Sigmoid colon (tissue), 3 donors: ENCODE measurements around the gene FBXW11.

Source experiments
- POLR2A ChIP-seq, 2 donors: fragments of 450-650 bp; IDR thresholded peaks; one replicate each; pipeline ENCODE4 v1.6.1; 2016; ENCODE audit warnings: antibody characterized with exemption in 2 of 2, mild to moderate bottlenecking in 2 of 2, moderate library complexity in 2 of 2
- TF ChIP-seq, protein P1 (sequence below), 4 experiments: fragments of 450-650 bp in 3 of 4; fragments of 200-600 bp in 1 of 4; IDR thresholded peaks; one replicate each; pipeline ENCODE4 v1.5.1; 2016 to 2019; ENCODE audit warnings: antibody characterized with exemption in 4 of 4, mild to moderate bottlenecking in 3 of 4, moderate library complexity in 2 of 4

GRCh38 chr5:171963416-171963815, 43.0 kb downstream of the FBXW11 start:
- TF ChIP-seq, protein P1, sequence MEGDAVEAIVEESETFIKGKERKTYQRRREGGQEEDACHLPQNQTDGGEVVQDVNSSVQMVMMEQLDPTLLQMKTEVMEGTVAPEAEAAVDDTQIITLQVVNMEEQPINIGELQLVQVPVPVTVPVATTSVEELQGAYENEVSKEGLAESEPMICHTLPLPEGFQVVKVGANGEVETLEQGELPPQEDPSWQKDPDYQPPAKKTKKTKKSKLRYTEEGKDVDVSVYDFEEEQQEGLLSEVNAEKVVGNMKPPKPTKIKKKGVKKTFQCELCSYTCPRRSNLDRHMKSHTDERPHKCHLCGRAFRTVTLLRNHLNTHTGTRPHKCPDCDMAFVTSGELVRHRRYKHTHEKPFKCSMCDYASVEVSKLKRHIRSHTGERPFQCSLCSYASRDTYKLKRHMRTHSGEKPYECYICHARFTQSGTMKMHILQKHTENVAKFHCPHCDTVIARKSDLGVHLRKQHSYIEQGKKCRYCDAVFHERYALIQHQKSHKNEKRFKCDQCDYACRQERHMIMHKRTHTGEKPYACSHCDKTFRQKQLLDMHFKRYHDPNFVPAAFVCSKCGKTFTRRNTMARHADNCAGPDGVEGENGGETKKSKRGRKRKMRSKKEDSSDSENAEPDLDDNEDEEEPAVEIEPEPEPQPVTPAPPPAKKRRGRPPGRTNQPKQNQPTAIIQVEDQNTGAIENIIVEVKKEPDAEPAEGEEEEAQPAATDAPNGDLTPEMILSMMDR (IDR thresholded peaks at IDR 0.05) = no peak
- TF ChIP-seq POLR2A (IDR thresholded peaks at IDR 0.05) = no peak
